B cell (primary cell): Measurements from ENCODE around the gene TBC1D22A. TPM values are rescaled to one million over a fixed set of nuclear protein-coding genes. Genes with fewer than 3 reads are reported as not detected.

Experiments used
- ATAC-seq: fragments of 200-7000 bp; cut with Tn5 transposase; one replicate; pipeline ENCODE4 v1.10.0; 2021; ENCODE audit warnings: low read depth, mild to moderate bottlenecking, moderate number of reproducible peaks, moderate library complexity
- CTCF ChIA-PET: fragments of 350-600 bp; sonication (Branson Sonifier 250); formaldehyde crosslinking; loops from one replicate; lab custom pipeline; 2021; ENCODE audit warnings: antibody characterized with exemption, inconsistent platforms; lab: Charles Lee
- POLR2A ChIA-PET: fragments of 350-600 bp; sonication (Branson Sonifier 250); formaldehyde crosslinking; loops from one replicate; lab custom pipeline; 2021; ENCODE audit warnings: antibody characterized with exemption; lab: Charles Lee
- DNase-seq: peaks from one replicate; pipeline ENCODE4 v3.0.0; 2013
- H2AFZ ChIP-seq: 2 replicates; pipeline ENCODE4 v1.6.1; 2012; ENCODE audit warnings: mild to moderate bottlenecking, low read depth, low read length; ENCODE audit not compliant: insufficient read depth, poor library complexity, severe bottlenecking
- H3K27ac ChIP-seq, 2 donors: 1 replicate in 1 of 2; 2 replicates in 1 of 2; pipeline ENCODE4 v1.5.1; 2012 to 2013; ENCODE audit warnings: low read length in 2 of 2, mild to moderate bottlenecking in 2 of 2, moderate library complexity in 1 of 2
- H3K27me3 ChIP-seq, 4 experiments: fragments of 200-600 bp in 1 of 4; sonication (generic) in 1 of 4; replicated peaks in 1 of 4; 1 replicate in 2 of 4; 2 replicates in 2 of 4; pipeline versions ENCODE4 v1.6.1 to v1.7.0; 2013 to 2016; ENCODE audit warnings: low read length in 3 of 4, mild to moderate bottlenecking in 2 of 4, mixed read lengths in 1 of 4, moderate library complexity in 1 of 4; ENCODE audit not compliant: insufficient read depth in 4 of 4, control insufficient read depth in 3 of 4; ENCODE audit errors: control extremely low read depth in 1 of 4
- H3K36me3 ChIP-seq, 2 experiments: replicated peaks in 1 of 2; 1 replicate in 1 of 2; 2 replicates in 1 of 2; pipeline versions ENCODE4 v1.6.1 to v1.7.1; 2013; ENCODE audit warnings: low read length in 1 of 2; ENCODE audit not compliant: insufficient read depth in 2 of 2, control insufficient read depth in 1 of 2; ENCODE audit errors: control extremely low read depth in 1 of 2, extremely low read depth in 1 of 2
- H3K4me1 ChIP-seq, 2 donors: fragments of 200-600 bp in 1 of 2; sonication (generic) in 1 of 2; 1 replicate in 1 of 2; 2 replicates in 1 of 2; pipeline versions ENCODE4 v1.5.1 to v1.6.1; 2013 to 2017; ENCODE audit warnings: low read length in 2 of 2; ENCODE audit not compliant: control insufficient read depth in 2 of 2, insufficient read depth in 2 of 2
- H3K4me2 ChIP-seq: replicated peaks from 2 replicates; pipeline ENCODE3; 2012; ENCODE audit warnings: mild to moderate bottlenecking, low read depth, low read length; ENCODE audit not compliant: poor library complexity, severe bottlenecking
- H3K4me3 ChIP-seq, 5 experiments: fragments of 200-600 bp in 1 of 5; sonication (generic) in 1 of 5; 1 replicate in 3 of 5; 2 replicates in 2 of 5; pipeline versions ENCODE4 v1.5.1 to v1.7.0; 2011 to 2016; ENCODE audit warnings: low read length in 4 of 5, mild to moderate bottlenecking in 4 of 5, low read depth in 2 of 5, control low read depth in 1 of 5, moderate library complexity in 1 of 5; ENCODE audit not compliant: insufficient read depth in 1 of 5; ENCODE audit errors: control extremely low read depth in 1 of 5, extremely low read depth in 1 of 5
- H3K79me2 ChIP-seq: fragments of 200-600 bp; sonication (generic); one replicate; pipeline ENCODE4 v1.6.0; 2016; ENCODE audit warnings: low read length; ENCODE audit not compliant: control insufficient read depth, insufficient read depth
- H3K9ac ChIP-seq: fragments of 200-600 bp; sonication (generic); 2 replicates; pipeline ENCODE4 v1.6.1; 2017; ENCODE audit warnings: mild to moderate bottlenecking, low read length, moderate library complexity
- H3K9me3 ChIP-seq, 3 donors: one replicate each; pipeline versions ENCODE4 v1.6.1 to v1.7.1; 2013; ENCODE audit warnings: low read length in 2 of 3; ENCODE audit not compliant: control insufficient read depth in 2 of 3, insufficient read depth in 1 of 3; ENCODE audit errors: control extremely low read depth in 1 of 3
- H4K20me1 ChIP-seq: 2 replicates; pipeline ENCODE4 v1.6.0; 2012; ENCODE audit warnings: mild to moderate bottlenecking, low read length; ENCODE audit not compliant: insufficient read depth, control insufficient read depth, poor library complexity, severe bottlenecking
- H3K27ac Mint-ChIP-seq: one replicate; pipeline ENCODE4 v1.8.0; 2021; ENCODE audit warnings: mixed read lengths
- H3K27me3 Mint-ChIP-seq: one replicate; pipeline ENCODE4 v1.8.0; 2021; ENCODE audit warnings: mixed read lengths
- H3K4me1 Mint-ChIP-seq: one replicate; pipeline ENCODE4 v1.8.0; 2021; ENCODE audit warnings: mixed read lengths
- H3K4me3 Mint-ChIP-seq: one replicate; pipeline ENCODE4 v1.8.0; 2021; ENCODE audit warnings: mixed read lengths
- H3K9me3 Mint-ChIP-seq: one replicate; pipeline ENCODE4 v1.8.0; 2022; ENCODE audit warnings: mixed read lengths; ENCODE audit not compliant: insufficient read depth
- CTCF ChIP-seq: fragments of 200-600 bp; IDR thresholded peaks from one replicate; pipeline ENCODE4 v1.8.0; 2022; ENCODE audit warnings: antibody characterized with exemption, mild to moderate bottlenecking
- EZH2 ChIP-seq: IDR thresholded peaks from 2 replicates; pipeline ENCODE4 v1.6.1; 2012; ENCODE audit warnings: borderline replicate concordance, low read depth, mild to moderate bottlenecking, moderate library complexity, low read length; ENCODE audit not compliant: insufficient read depth, poor library complexity, severe bottlenecking
- WGBS: methylation state at CpG from one replicate; pipeline ENCODE4 v1.1.5; 2013; ENCODE audit warnings: missing lambda C conversion rate; ENCODE audit not compliant: insufficient coverage; 5-methylcytosine and 5-hydroxymethylcytosine counted together
- intact Hi-C: fragments of 100-400 bp; cut with micrococcal nuclease; formaldehyde crosslinking; loops from one replicate; pipeline ENCODE4 v1.10.0; 2022
- polyA plus RNA-seq: library from polyadenylated mRNA; depleted of rRNA; stranded (reverse); fragments of >200 nt; gene quantifications from 2 replicates; pipeline ENCODE4 v1.2.3, GENCODE V29; 2012
- total RNA-seq, 2 donors: library from RNA; stranded (reverse); fragments of 120-200 nt in 1 of 2; gene quantifications; 1 replicate in 1 of 2; 2 replicates in 1 of 2; pipeline versions ENCODE4 v1.2.3 to v1.2.4, GENCODE V29; 2013 to 2022

The TBC1D22A gene
- total and polyA plus RNA-seq, 2 donors (not counting 1 experiment from before 2014, with no cell fraction given): 73.8 to 128 TPM

DNA sequence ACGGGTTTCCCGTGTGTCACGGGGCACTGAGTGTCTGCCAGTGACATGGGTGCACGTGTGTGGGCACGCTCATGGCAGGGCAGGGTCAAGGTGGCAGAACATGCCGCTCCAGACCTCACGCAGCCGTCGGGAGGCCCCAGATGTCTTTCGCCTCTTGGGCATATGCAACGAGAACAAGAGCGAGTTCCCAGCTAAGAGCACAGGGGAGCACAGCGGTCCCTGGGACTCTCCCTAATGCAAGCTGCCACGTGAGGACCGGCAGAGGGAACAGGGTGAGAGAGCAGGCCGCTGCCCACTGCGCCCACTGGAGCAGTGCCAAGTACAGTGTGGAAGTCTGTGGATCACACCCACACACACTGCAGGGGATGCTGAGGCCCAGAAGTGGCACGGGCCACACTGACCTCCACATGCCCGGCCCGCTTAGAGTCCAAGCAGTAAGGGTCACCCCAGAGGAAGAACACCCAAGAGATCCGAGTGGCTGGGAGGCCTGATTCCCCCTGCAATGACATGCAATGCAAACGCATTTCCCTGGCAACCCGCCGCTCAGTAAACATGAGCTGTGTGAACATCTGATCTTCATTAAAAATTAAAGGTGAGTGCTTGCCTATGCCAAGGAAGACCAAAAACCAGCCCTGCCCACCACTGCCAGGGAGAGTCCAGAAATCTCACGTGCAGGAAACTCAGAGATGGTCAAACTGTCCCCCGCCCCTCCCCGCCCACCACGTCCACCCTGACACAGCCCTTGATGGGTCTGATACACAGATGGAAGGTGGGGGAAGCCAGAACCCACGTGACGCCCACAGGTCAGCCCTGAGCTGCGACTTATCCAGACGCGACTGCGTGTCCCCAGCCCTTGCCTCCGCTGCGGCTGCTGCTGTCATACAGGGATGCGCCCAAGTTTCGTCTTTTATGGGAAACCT lies 36.1 kb upstream of the TBC1D22A start:
- H3K4me3 ChIP-seq: no peak overlapping the region
- H3K27me3 Mint-ChIP-seq: no peaks in the 10 kb centered on the region
- ChIA-PET CTCF (interaction anchor here (0.6 to 1.3 kb wide), 4 partner anchors 13 to 163 kb away, joined by 3 to 4 read pairs (median 3); no protein-coding TSS in a partner anchor), POLR2A (interaction anchor here (0.8 kb wide), 1 partner anchor 8 kb away, joined by 4 read pairs; no protein-coding TSS in a partner anchor)
- no peak overlapping the region for H2AFZ ChIP-seq
- no peaks in the 10 kb centered on the region for H3K9me3 ChIP-seq
- intact Hi-C loops: no loop called here
- H3K27ac Mint-ChIP-seq: no peak overlapping the region
- peak overlapping the region; percentile 49 for H3K4me3 Mint-ChIP-seq
- H3K36me3 ChIP-seq: peaks cover 2 to 30% of the 10 kb centered on the region in 2 experiments
- H3K9me3 Mint-ChIP-seq: no peaks in the 10 kb centered on the region
- DNase-seq (no peak), ATAC-seq (peak; percentile 7)
- H3K4me1 Mint-ChIP-seq: peaks cover 31% of the 10 kb centered on the region
- peaks cover 93% of the 10 kb centered on the region for H4K20me1 ChIP-seq
- no peak overlapping the region for H3K27ac ChIP-seq
- 95% methylated on average over 23 of the region's 38 CpGs for WGBS
- no peaks in the 10 kb centered on the region for H3K27me3 ChIP-seq
- H3K9ac ChIP-seq: no peak overlapping the region
- peaks cover 7 to 15% of the 10 kb centered on the region in 2 donors for H3K4me1 ChIP-seq
- TF ChIP-seq CTCF: no peak
- TF ChIP-seq EZH2: no peak
- peak overlapping the region; percentile 27 for H3K4me2 ChIP-seq
- peaks cover 96% of the 10 kb centered on the region for H3K79me2 ChIP-seq

DNA sequence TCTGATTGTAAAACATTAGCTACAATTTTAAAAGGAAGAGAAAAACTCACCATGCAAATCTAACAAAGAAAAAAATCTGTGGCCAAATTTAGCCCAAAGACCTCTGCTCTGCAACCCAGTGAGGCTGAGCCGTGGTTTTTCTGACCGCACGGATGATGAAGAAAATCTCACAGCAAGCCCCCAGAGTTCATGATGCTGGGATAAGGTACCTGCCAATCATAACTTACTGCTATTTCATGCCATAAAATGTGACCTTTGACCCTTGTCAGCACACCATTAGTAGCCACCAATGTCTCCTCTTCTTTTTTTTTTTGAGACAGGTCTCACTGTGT lies 35.5 kb upstream of the TBC1D22A start:
- CTCF ChIA-PET: interaction anchor here (0.6 to 1.3 kb wide), 3 partner anchors 12 to 164 kb away, joined by 3 to 4 read pairs (median 3); no protein-coding TSS in a partner anchor
- WGBS: 57% methylated on average over 3 of the region's 3 CpGs
- peaks cover 37% of the 10 kb centered on the region for H3K4me1 Mint-ChIP-seq

More for the DNA sequence above, 35.5 kb upstream of the TBC1D22A start:
- H3K27ac ChIP-seq: no peak overlapping the region
- H3K9ac ChIP-seq: no peak overlapping the region
- no peak overlapping the region for H3K4me3 ChIP-seq
- no peak overlapping the region for H2AFZ ChIP-seq
- Mint-ChIP-seq H3K9me3 (no peaks in the 10 kb centered on the region), H3K4me3 (peak overlapping the region; percentile 49), H3K27me3 (no peaks in the 10 kb centered on the region), H3K27ac (peak overlapping the region; percentile 21)
- H3K36me3 ChIP-seq: peaks cover 2 to 36% of the 10 kb centered on the region in 2 experiments
- no peak for TF ChIP-seq CTCF
- TF ChIP-seq EZH2: no peak
- peaks cover 93% of the 10 kb centered on the region for H4K20me1 ChIP-seq
- peak overlapping the region; percentile 27 for H3K4me2 ChIP-seq
- H3K4me1 ChIP-seq: peaks cover 7 to 15% of the 10 kb centered on the region in 2 donors
- peaks cover 99% of the 10 kb centered on the region for H3K79me2 ChIP-seq
- no peak for DNase-seq
- no peaks in the 10 kb centered on the region for H3K27me3 ChIP-seq
- no peaks in the 10 kb centered on the region for H3K9me3 ChIP-seq
- no peak for ATAC-seq
- intact Hi-C loops: no loop called here
- POLR2A ChIA-PET: interaction anchor here (0.8 kb wide), 1 partner anchor 9 kb away, joined by 4 read pairs; no protein-coding TSS in a partner anchor
